ENCODE results near the gene AVEN. TPM values are rescaled to one million over a fixed set of nuclear protein-coding genes. Genes with fewer than 3 reads are reported as not detected.

Gene AVEN
- polyA plus RNA-seq, 3 donors: 2.3 to 4.8 (median 3.4) TPM

GRCh38 chr15:34013746-34014145, 25.3 kb downstream of the AVEN start:
- Mint-ChIP-seq H3K4me1 (no peaks in the 10 kb centered on the region), H3K4me3 (no peak overlapping the region), H3K9me3 (peaks cover 0 to 6% (median 3%) of the 10 kb centered on the region in 7 donors), H3K27me3 (ENCODE audit: low read depth in 3 of 3) (no peaks in the 10 kb centered on the region), H3K27ac (no peak overlapping the region), H3K36me3 (no peaks in the 10 kb centered on the region)
- H3K27ac ChIP-seq (ENCODE audit: low read depth in 1 of 2, low read length in 2 of 2): no peak overlapping the region
- whole genome bisulfite sequencing (ENCODE audit: insufficient coverage): 84% methylated on average over 6 of the region's 9 CpGs
- no peaks in the 10 kb centered on the region for H4K20me1 ChIP-seq (ENCODE audit: insufficient read depth, low read length)
- TF ChIP-seq CTCF (IDR thresholded peaks at IDR 0.05): no peak
- H3K9me3 ChIP-seq (replicated peaks in 1 of 2; ENCODE audit: control insufficient read depth in 1 of 2, insufficient read depth in 1 of 2, low read length in 2 of 2): peaks cover 0 to 2% of the 10 kb centered on the region in 2 donors
- H3K4me1 ChIP-seq (ENCODE audit: control insufficient read depth in 1 of 2, insufficient read depth in 2 of 2, low read length in 2 of 2): no peaks in the 10 kb centered on the region
- H3K4me2 ChIP-seq (replicated peaks; ENCODE audit: extremely low read depth, low read length, poor library complexity, severe bottlenecking): no peak overlapping the region
- H3K9ac ChIP-seq (ENCODE audit: insufficient read depth, low read length, poor library complexity, severe bottlenecking): no peak overlapping the region
- no peaks in the 10 kb centered on the region for H3K36me3 ChIP-seq (replicated peaks in 1 of 2; ENCODE audit: control insufficient read depth in 1 of 2, insufficient read depth in 2 of 2, low read length in 2 of 2)
- intact Hi-C loops (cut with micrococcal nuclease): no loop called here
- no peak overlapping the region for H2AFZ ChIP-seq (ENCODE audit: insufficient read depth, low read depth, low read length, poor library complexity, severe bottlenecking)
- H3K79me2 ChIP-seq (ENCODE audit: insufficient read depth, low read length): no peaks in the 10 kb centered on the region
- H3K27me3 ChIP-seq (ENCODE audit: control insufficient read depth in 2 of 2, insufficient read depth in 2 of 2, low read length in 2 of 2): no peaks in the 10 kb centered on the region
- no peak for DNase-seq
- no peak overlapping the region for H3K4me3 ChIP-seq (replicated peaks in 1 of 3; ENCODE audit: low read depth in 2 of 3, low read length in 3 of 3)

- no peak overlapping the region for H2AFZ ChIP-seq (ENCODE audit: insufficient read depth, low read depth, low read length, poor library complexity, severe bottlenecking)
- H3K4me2 ChIP-seq (replicated peaks; ENCODE audit: extremely low read depth, low read length, poor library complexity, severe bottlenecking): no peak overlapping the region
- no peak overlapping the region for H3K4me3 Mint-ChIP-seq
- H4K20me1 ChIP-seq (ENCODE audit: insufficient read depth, low read length): no peaks in the 10 kb centered on the region
- H3K4me1 ChIP-seq (ENCODE audit: control insufficient read depth in 1 of 2, insufficient read depth in 2 of 2, low read length in 2 of 2): no peaks in the 10 kb centered on the region
- DNase-seq: no peak
- no peaks in the 10 kb centered on the region for H3K36me3 ChIP-seq (replicated peaks in 1 of 2; ENCODE audit: control insufficient read depth in 1 of 2, insufficient read depth in 2 of 2, low read length in 2 of 2)
- H3K9me3 ChIP-seq (replicated peaks in 1 of 2; ENCODE audit: control insufficient read depth in 1 of 2, insufficient read depth in 1 of 2, low read length in 2 of 2): no peaks in the 10 kb centered on the region
- H3K27me3 ChIP-seq (ENCODE audit: control insufficient read depth in 2 of 2, insufficient read depth in 2 of 2, low read length in 2 of 2): no peaks in the 10 kb centered on the region
- H3K4me1 Mint-ChIP-seq: no peaks in the 10 kb centered on the region
- no peaks in the 10 kb centered on the region for H3K79me2 ChIP-seq (ENCODE audit: insufficient read depth, low read length)
- H3K27ac ChIP-seq (ENCODE audit: low read depth in 1 of 2, low read length in 2 of 2): no peak overlapping the region
- no peak overlapping the region for H3K27ac Mint-ChIP-seq
- no peak for TF ChIP-seq CTCF (IDR thresholded peaks at IDR 0.05)
- H3K27me3 Mint-ChIP-seq (ENCODE audit: low read depth in 3 of 3): no peaks in the 10 kb centered on the region
- peaks cover 0 to 2% (median 0%) of the 10 kb centered on the region in 7 donors for H3K9me3 Mint-ChIP-seq
- WGBS (ENCODE audit: insufficient coverage): 96% methylated on average over 2 of the region's 4 CpGs
- intact Hi-C loops (cut with micrococcal nuclease): no loop called here
- no peak overlapping the region for H3K9ac ChIP-seq (ENCODE audit: insufficient read depth, low read length, poor library complexity, severe bottlenecking)
- no peak overlapping the region for H3K4me3 ChIP-seq (replicated peaks in 1 of 3; ENCODE audit: low read depth in 2 of 3, low read length in 3 of 3)
- H3K36me3 Mint-ChIP-seq: no peaks in the 10 kb centered on the region
Observed at GRCh38 chr15:34012461-34013028, 26.5 kb downstream of the AVEN start.
